ENCODE data around the gene BLOC1S5. TPM values are rescaled to one million over a fixed set of nuclear protein-coding genes. Genes with fewer than 3 reads are reported as not detected.

The BLOC1S5 gene
- total RNA-seq, 1 experiment from 2014 or later: 16.1 TPM

- Histone ChIP-seq H3K4me2 (peak overlapping the region; percentile 60), H3F3A (ENCODE audit: insufficient read depth, low read depth) (peaks cover 55% of the 10 kb centered on the region), H3K36me3 (ENCODE audit: low read depth) (peaks cover 18% of the 10 kb centered on the region), H3K9me3 (ENCODE audit: insufficient read depth, low read depth) (no peaks in the 10 kb centered on the region), H3K27me3 (ENCODE audit: insufficient read depth, low read depth) (no peaks in the 10 kb centered on the region), H3K4me1 (replicated peaks; ENCODE audit: insufficient read depth) (peaks cover 64% of the 10 kb centered on the region), H3K4me3 (no peak overlapping the region), H3K27ac (peak overlapping the region; percentile 72), H2AFZ (no peak overlapping the region), H3K9me2 (ENCODE audit: insufficient read depth) (no peaks in the 10 kb centered on the region), H3K79me2 (ENCODE audit: low read depth) (peaks cover 31% of the 10 kb centered on the region), H4K20me1 (ENCODE audit: insufficient read depth) (no peaks in the 10 kb centered on the region)
- ChIA-PET CTCF (no interaction called here), POLR2A (ENCODE audit: unreplicated experiment) (no interaction called here)
- intact Hi-C loops (cut with micrococcal nuclease; ENCODE audit: unreplicated experiment): loop anchor here (10.0 kb wide), 1 partner anchor 352 kb away; the partner anchor contains the start of gene SLC35B3
- DNase-seq: no peak
- no TSS peak for BruUV-seq (replicated peaks)
- TF ChIP-seq CTCF (conservative IDR thresholded peaks at IDR 0.05): no peak
- TF ChIP-seq EZH2 (IDR thresholded peaks at IDR 0.05; ENCODE audit: low read depth): no peak
Observed at GRCh38 chr6:8082572-8082953, 18.4 kb upstream of the BLOC1S5 start.

- no peaks in the 10 kb centered on the region for H3K9me2 ChIP-seq (ENCODE audit: insufficient read depth)
- DNase-seq: peak; percentile 10 to 70
- TF ChIP-seq CTCF (conservative IDR thresholded peaks at IDR 0.05) (no peak), EZH2 (IDR thresholded peaks at IDR 0.05; ENCODE audit: low read depth) (no peak)
- ChIA-PET POLR2A (ENCODE audit: unreplicated experiment) (no interaction called here), CTCF (no interaction called here)
- H4K20me1 ChIP-seq (ENCODE audit: insufficient read depth): no peaks in the 10 kb centered on the region
- no TSS peak for BruUV-seq (replicated peaks)
- H3K79me2 ChIP-seq (ENCODE audit: low read depth): peaks cover 31% of the 10 kb centered on the region
- peak overlapping the region; percentile 35 for H3K4me2 ChIP-seq
- no peaks in the 10 kb centered on the region for H3K27me3 ChIP-seq (ENCODE audit: insufficient read depth, low read depth)
- peaks cover 45% of the 10 kb centered on the region for H3F3A ChIP-seq (ENCODE audit: insufficient read depth, low read depth)
- no peak overlapping the region for H2AFZ ChIP-seq
- H3K4me1 ChIP-seq (replicated peaks; ENCODE audit: insufficient read depth): peaks cover 56% of the 10 kb centered on the region
- no peaks in the 10 kb centered on the region for H3K9me3 ChIP-seq (ENCODE audit: insufficient read depth, low read depth)
- H3K36me3 ChIP-seq (ENCODE audit: low read depth): peaks cover 18% of the 10 kb centered on the region
- H3K27ac ChIP-seq: peak overlapping the region; percentile 63
- no peak overlapping the region for H3K4me3 ChIP-seq
- intact Hi-C loops (cut with micrococcal nuclease; ENCODE audit: unreplicated experiment): loop anchor here (10.0 kb wide), 1 partner anchor 354 kb away; the partner anchor contains the start of gene SLC35B3
Observed at GRCh38 chr6:8080362-8081151, 16.4 kb upstream of the BLOC1S5 start.

GRCh38 chr6:8079126-8079525 is 14.9 kb upstream of the BLOC1S5 start:
- Histone ChIP-seq H3K36me3 (ENCODE audit: low read depth) (peaks cover 18% of the 10 kb centered on the region), H3K4me2 (no peak overlapping the region), H3F3A (ENCODE audit: insufficient read depth, low read depth) (peaks cover 36% of the 10 kb centered on the region), H3K9me3 (ENCODE audit: insufficient read depth, low read depth) (no peaks in the 10 kb centered on the region), H4K20me1 (ENCODE audit: insufficient read depth) (no peaks in the 10 kb centered on the region), H3K79me2 (ENCODE audit: low read depth) (peaks cover 24% of the 10 kb centered on the region), H3K4me1 (replicated peaks; ENCODE audit: insufficient read depth) (peaks cover 42% of the 10 kb centered on the region), H2AFZ (no peak overlapping the region), H3K9me2 (ENCODE audit: insufficient read depth) (no peaks in the 10 kb centered on the region), H3K27me3 (ENCODE audit: insufficient read depth, low read depth) (no peaks in the 10 kb centered on the region), H3K27ac (no peak overlapping the region), H3K4me3 (no peak overlapping the region)
- POLR2A ChIA-PET (ENCODE audit: unreplicated experiment): no interaction called here
- no TSS peak for BruUV-seq (replicated peaks)
- TF ChIP-seq EZH2 (IDR thresholded peaks at IDR 0.05; ENCODE audit: low read depth) (no peak), CTCF (conservative IDR thresholded peaks at IDR 0.05) (no peak)
- CTCF ChIA-PET: no interaction called here
- intact Hi-C loops (cut with micrococcal nuclease; ENCODE audit: unreplicated experiment): no loop called here
- no peak for DNase-seq

Data from PC-9 (cell line).